ENCODE measurements around the gene RP2. TPM values are rescaled to one million over a fixed set of nuclear protein-coding genes. Genes with fewer than 3 reads are reported as not detected.
A peak's percentile ranks its signal among the peaks of the same experiment; 100 is the strongest.

The RP2 gene
- total and polyA plus RNA-seq, 2 donors (not counting 1 experiment from before 2014, with no cell fraction given): 19.4 to 20.6 TPM

DNA sequence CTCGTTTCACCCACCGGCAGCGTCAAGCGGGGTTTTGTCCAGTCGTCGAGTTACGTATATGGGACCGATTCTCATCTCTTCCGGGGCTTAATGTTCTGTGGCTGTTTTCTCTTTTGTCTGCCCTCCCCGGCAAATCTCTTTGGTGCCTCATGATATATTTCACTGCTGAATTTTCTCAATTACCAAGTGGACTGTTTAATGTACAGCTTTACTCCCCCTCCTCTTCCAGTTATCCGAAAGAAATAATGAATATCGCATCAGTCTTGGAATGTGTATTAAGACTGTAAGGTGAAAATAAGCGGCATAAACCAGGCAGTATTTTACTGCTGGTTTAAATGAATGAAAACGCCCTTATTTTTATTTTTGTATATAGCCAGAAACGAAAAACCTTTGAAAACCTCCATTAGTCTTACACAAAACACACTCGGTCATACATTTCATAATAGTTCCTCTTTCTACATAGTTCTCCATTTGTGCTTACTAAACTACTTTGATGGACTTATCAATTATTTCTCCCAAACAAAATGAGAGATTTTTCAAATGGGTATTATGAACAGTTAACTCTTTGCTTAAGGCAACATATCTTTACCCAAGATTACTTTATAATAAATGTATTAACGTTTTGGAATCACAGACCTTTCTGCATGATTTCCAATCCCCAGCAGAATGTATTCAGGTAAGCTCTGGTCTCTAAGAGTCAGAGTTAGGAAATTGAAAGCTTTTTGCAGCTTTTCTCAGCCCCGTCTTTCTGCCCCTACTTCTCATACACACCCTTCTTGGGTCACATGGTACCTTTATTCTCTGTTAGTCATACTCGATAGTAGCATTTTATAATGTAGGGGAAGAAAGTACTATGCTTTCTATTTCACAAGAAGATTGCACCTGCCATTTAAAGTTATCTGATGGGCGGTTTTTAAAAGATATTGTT, 979 bp downstream of the RP2 start:
- Histone ChIP-seq H3K27me3 (ENCODE audit: control insufficient read depth, insufficient read depth, low read length) (no peaks in the 10 kb centered on the region), H3K79me2 (ENCODE audit: control insufficient read depth, insufficient read depth, low read length) (peaks cover 43% of the 10 kb centered on the region), H3K4me3 (replicated peaks in 1 of 4; ENCODE audit: control extremely low read depth in 1 of 4, insufficient read depth in 1 of 4, low read depth in 3 of 4, low read length in 4 of 4) (peak overlapping the region; percentile 69 to 91 (median 74)), H2AFZ (ENCODE audit: low read length) (no peak overlapping the region), H3K27ac (ENCODE audit: insufficient read depth, low read length) (peak overlapping the region; percentile 87), H3K4me2 (ENCODE audit: extremely low read depth, insufficient read depth, low read length) (peak overlapping the region; percentile 71), H3K9me3 (ENCODE audit: control insufficient read depth, insufficient read depth, low read depth, low read length) (no peaks in the 10 kb centered on the region), H4K20me1 (ENCODE audit: control insufficient read depth, extremely low read depth, insufficient read depth, low read length) (no peaks in the 10 kb centered on the region), H3K9ac (ENCODE audit: insufficient read depth, low read length) (peak overlapping the region; percentile 83), H3K4me1 (ENCODE audit: control insufficient read depth, extremely low read depth, insufficient read depth, low read length) (no peaks in the 10 kb centered on the region), H3K36me3 (ENCODE audit: control insufficient read depth, insufficient read depth, low read length) (no peaks in the 10 kb centered on the region)
- TF ChIP-seq, protein P1, sequence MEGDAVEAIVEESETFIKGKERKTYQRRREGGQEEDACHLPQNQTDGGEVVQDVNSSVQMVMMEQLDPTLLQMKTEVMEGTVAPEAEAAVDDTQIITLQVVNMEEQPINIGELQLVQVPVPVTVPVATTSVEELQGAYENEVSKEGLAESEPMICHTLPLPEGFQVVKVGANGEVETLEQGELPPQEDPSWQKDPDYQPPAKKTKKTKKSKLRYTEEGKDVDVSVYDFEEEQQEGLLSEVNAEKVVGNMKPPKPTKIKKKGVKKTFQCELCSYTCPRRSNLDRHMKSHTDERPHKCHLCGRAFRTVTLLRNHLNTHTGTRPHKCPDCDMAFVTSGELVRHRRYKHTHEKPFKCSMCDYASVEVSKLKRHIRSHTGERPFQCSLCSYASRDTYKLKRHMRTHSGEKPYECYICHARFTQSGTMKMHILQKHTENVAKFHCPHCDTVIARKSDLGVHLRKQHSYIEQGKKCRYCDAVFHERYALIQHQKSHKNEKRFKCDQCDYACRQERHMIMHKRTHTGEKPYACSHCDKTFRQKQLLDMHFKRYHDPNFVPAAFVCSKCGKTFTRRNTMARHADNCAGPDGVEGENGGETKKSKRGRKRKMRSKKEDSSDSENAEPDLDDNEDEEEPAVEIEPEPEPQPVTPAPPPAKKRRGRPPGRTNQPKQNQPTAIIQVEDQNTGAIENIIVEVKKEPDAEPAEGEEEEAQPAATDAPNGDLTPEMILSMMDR (conservative IDR thresholded peaks at IDR 0.05 in 1 of 2, IDR thresholded peaks at IDR 0.05 in 1 of 2; ENCODE audit: low read depth in 1 of 2, low read length in 2 of 2): no peak
- DNase-seq (ENCODE audit: low read depth in 2 of 2): peak; percentile 41 to 42

DNA sequence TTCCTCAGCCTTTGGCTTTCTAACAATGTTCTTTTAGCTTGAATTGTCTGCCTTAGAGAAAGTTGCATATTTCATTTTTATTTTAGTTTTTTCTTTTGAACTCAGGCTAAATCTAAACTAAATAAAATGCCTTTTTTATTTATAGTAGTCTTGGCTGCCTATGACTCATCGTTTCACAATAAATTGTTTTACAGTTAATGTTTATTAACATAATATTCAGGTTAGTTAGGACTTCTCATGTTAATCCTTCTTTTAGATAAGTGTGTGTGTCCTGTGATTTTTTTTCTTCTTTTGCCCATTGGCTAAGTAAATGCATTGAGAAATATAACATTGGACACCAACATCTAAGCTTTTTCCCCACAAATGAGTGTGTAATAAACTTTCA, 1.6 kb downstream of the RP2 start:
- Histone ChIP-seq H3K4me2 (ENCODE audit: extremely low read depth, insufficient read depth, low read length) (peak overlapping the region; percentile 71), H3K27me3 (ENCODE audit: control insufficient read depth, insufficient read depth, low read length) (no peaks in the 10 kb centered on the region), H3K79me2 (ENCODE audit: control insufficient read depth, insufficient read depth, low read length) (peaks cover 47% of the 10 kb centered on the region), H3K9me3 (ENCODE audit: control insufficient read depth, insufficient read depth, low read depth, low read length) (no peaks in the 10 kb centered on the region), H2AFZ (ENCODE audit: low read length) (no peak overlapping the region), H3K27ac (ENCODE audit: insufficient read depth, low read length) (peak overlapping the region; percentile 34), H4K20me1 (ENCODE audit: control insufficient read depth, extremely low read depth, insufficient read depth, low read length) (no peaks in the 10 kb centered on the region), H3K9ac (ENCODE audit: insufficient read depth, low read length) (peak overlapping the region; percentile 7), H3K36me3 (ENCODE audit: control insufficient read depth, insufficient read depth, low read length) (no peaks in the 10 kb centered on the region), H3K4me1 (ENCODE audit: control insufficient read depth, extremely low read depth, insufficient read depth, low read length) (no peaks in the 10 kb centered on the region), H3K4me3 (replicated peaks in 1 of 4; ENCODE audit: control extremely low read depth in 1 of 4, insufficient read depth in 1 of 4, low read depth in 3 of 4, low read length in 4 of 4) (peak overlapping the region; percentile 69 to 91 (median 74))
- peak in 1 of 2 donors; percentile 44 for DNase-seq (ENCODE audit: low read depth in 2 of 2)
- no peak for TF ChIP-seq EZH2 (IDR thresholded peaks at IDR 0.05; ENCODE audit: low read length, missing control alignments)

DNA sequence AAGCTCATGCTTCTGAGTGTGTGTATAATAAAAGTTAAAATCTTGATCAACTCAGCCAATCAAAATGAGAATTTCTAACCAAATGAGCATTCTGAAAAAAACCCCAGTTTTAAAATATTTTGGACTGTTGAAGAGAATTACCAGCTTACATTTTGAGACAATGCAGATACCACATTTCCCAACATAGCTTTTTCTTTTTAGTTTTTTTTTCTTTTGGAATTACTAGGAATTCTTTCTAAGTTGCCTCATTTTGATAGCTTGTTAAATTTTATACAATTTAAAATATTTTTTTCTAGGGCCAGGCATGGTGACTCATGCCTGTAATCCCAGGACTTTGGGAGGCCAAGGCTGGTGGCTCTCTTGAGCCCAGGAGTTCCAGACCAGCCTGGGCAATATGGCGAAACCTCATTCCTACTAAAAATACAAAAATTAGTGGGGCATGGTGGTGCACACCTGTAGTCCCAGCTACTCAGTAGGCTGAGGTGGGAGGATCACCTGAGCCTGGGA, 2.2 kb downstream of the RP2 start:
- peak overlapping the region; percentile 34 for H3K27ac ChIP-seq (ENCODE audit: insufficient read depth, low read length)
- H3K9ac ChIP-seq (ENCODE audit: insufficient read depth, low read length): peak overlapping the region; percentile 7
- peak in 1 of 2 donors; percentile 6 for DNase-seq (ENCODE audit: low read depth in 2 of 2)
- H3K4me2 ChIP-seq (ENCODE audit: extremely low read depth, insufficient read depth, low read length): peak overlapping the region; percentile 71
- H3K79me2 ChIP-seq (ENCODE audit: control insufficient read depth, insufficient read depth, low read length): peaks cover 47% of the 10 kb centered on the region
- H4K20me1 ChIP-seq (ENCODE audit: control insufficient read depth, extremely low read depth, insufficient read depth, low read length): no peaks in the 10 kb centered on the region
- no peaks in the 10 kb centered on the region for H3K27me3 ChIP-seq (ENCODE audit: control insufficient read depth, insufficient read depth, low read length)
- peak overlapping the region; percentile 69 to 91 (median 74) for H3K4me3 ChIP-seq (replicated peaks in 1 of 4; ENCODE audit: control extremely low read depth in 1 of 4, insufficient read depth in 1 of 4, low read depth in 3 of 4, low read length in 4 of 4)
- TF ChIP-seq, protein P1 (conservative IDR thresholded peaks at IDR 0.05 in 1 of 2, IDR thresholded peaks at IDR 0.05 in 1 of 2; ENCODE audit: low read depth in 1 of 2, low read length in 2 of 2): no peak
- TF ChIP-seq EZH2 (IDR thresholded peaks at IDR 0.05; ENCODE audit: low read length, missing control alignments): no peak
- H3K9me3 ChIP-seq (ENCODE audit: control insufficient read depth, insufficient read depth, low read depth, low read length): no peaks in the 10 kb centered on the region
- H3K36me3 ChIP-seq (ENCODE audit: control insufficient read depth, insufficient read depth, low read length): no peaks in the 10 kb centered on the region
- no peak overlapping the region for H2AFZ ChIP-seq (ENCODE audit: low read length)
- H3K4me1 ChIP-seq (ENCODE audit: control insufficient read depth, extremely low read depth, insufficient read depth, low read length): no peaks in the 10 kb centered on the region
